Measurements from ENCODE around the gene TNFRSF21. TPM values are rescaled to one million over a fixed set of nuclear protein-coding genes. Genes with fewer than 3 reads are reported as not detected.

The TNFRSF21 gene
- total and polyA plus RNA-seq, 10 of the 15 experiments (the other 5 are each of a cell fraction or from before 2014, with no cell fraction given), result 0.09 to 1.0 (median 0.27) TPM

- no TSS peak for BruUV-seq (replicated peaks)
- no peak for ATAC-seq
- 0% methylated on average over 1 of the region's 1 CpG for WGBS (ENCODE audit: insufficient coverage, insufficient replicate concordance, low lambda C conversion rate, missing lambda C conversion rate)
- ChIA-PET RAD21 (ENCODE audit: unreplicated experiment) (no interaction called here), SMC1A (ENCODE audit: uncharacterized antibody, unreplicated experiment) (interaction anchor here (1.4 kb wide), 1 partner anchor 12 kb away, joined by 3 read pairs; no protein-coding TSS in a partner anchor), POLR2A (no interaction called here), CTCF (interaction anchor here (0.6 to 2.7 kb wide), 2 partner anchors 9 to 520 kb away, joined by 3 to 7 read pairs; no protein-coding TSS in a partner anchor)
- Histone ChIP-seq H3K27me3 (replicated peaks in 1 of 2; ENCODE audit: control insufficient read depth in 2 of 2, insufficient read depth in 2 of 2, low read length in 1 of 2) (0 out of 4 replicates have a peak, but pooled peaks cover 0 to 2% of the 10 kb centered on the region in 2 experiments), H3K9me3 (replicated peaks; ENCODE audit: control insufficient read depth, insufficient read depth, low read length) (no peaks in the 10 kb centered on the region), H2AFZ (ENCODE audit: control insufficient read depth, low read depth, low read length) (no peak overlapping the region), H3K36me3 (ENCODE audit: control insufficient read depth in 2 of 2, insufficient read depth in 2 of 2, low read length in 1 of 2) (no peaks in the 10 kb centered on the region), H3K9ac (ENCODE audit: control insufficient read depth, insufficient read depth, low read length) (no peak overlapping the region), H3K27ac (ENCODE audit: control insufficient read depth, insufficient read depth) (no peak overlapping the region), H3K4me2 (ENCODE audit: control insufficient read depth, insufficient read depth) (no peak overlapping the region), H3K79me2 (ENCODE audit: control insufficient read depth, insufficient read depth, low read length) (no peaks in the 10 kb centered on the region), H3K4me1 (ENCODE audit: control insufficient read depth, insufficient read depth, low read length) (no peaks in the 10 kb centered on the region), H4K20me1 (ENCODE audit: control insufficient read depth, insufficient read depth) (no peaks in the 10 kb centered on the region), H3K4me3 (no peak overlapping the region)
- in situ Hi-C loops (cut with MboI) (no loop called here), intact Hi-C loops (cut with micrococcal nuclease; ENCODE audit: unreplicated experiment) (no loop called here)
- DNase-seq (ENCODE audit: low read depth, low spot score), result no peak
- no peak for TF ChIP-seq NFYB (IDR thresholded peaks at IDR 0.05; ENCODE audit: insufficient read depth, low read depth, low read length)
- TF ChIP-seq ZNF207 (IDR thresholded peaks at IDR 0.05; ENCODE audit: borderline replicate concordance), result no peak
- TF ChIP-seq CHD2 (IDR thresholded peaks at IDR 0.05; ENCODE audit: borderline replicate concordance, low read depth, low read length), result no peak
- FAIRE-seq, result no peak
These were observed 48.5 kb downstream of the TNFRSF21 start for GRCh38 chr6:47261191-47261590.

- no peak for ATAC-seq
- BruUV-seq (replicated peaks), result no TSS peak
- H3K4me3 ChIP-seq, result no peak overlapping the region
- no peaks in the 10 kb centered on the region for H3K36me3 ChIP-seq (ENCODE audit: control insufficient read depth in 2 of 2, insufficient read depth in 2 of 2, low read length in 1 of 2)
- intact Hi-C loops (cut with micrococcal nuclease; ENCODE audit: unreplicated experiment) (no loop called here), in situ Hi-C loops (cut with MboI) (no loop called here)
- H3K9me3 ChIP-seq (replicated peaks; ENCODE audit: control insufficient read depth, insufficient read depth, low read length), result no peaks in the 10 kb centered on the region
- H3K79me2 ChIP-seq (ENCODE audit: control insufficient read depth, insufficient read depth, low read length), result no peaks in the 10 kb centered on the region
- ChIA-PET CTCF (interaction anchor here (1.0 to 2.7 kb wide), 3 partner anchors 8 to 22 kb away, joined by 3 to 7 read pairs (median 6); no protein-coding TSS in a partner anchor), RAD21 (ENCODE audit: unreplicated experiment) (no interaction called here), POLR2A (no interaction called here), SMC1A (ENCODE audit: uncharacterized antibody, unreplicated experiment) (interaction anchor here (1.2 kb wide), 1 partner anchor 11 kb away, joined by 3 read pairs; no protein-coding TSS in a partner anchor)
- 42% methylated on average over 4 of the region's 4 CpGs for WGBS (ENCODE audit: insufficient coverage, insufficient replicate concordance, low lambda C conversion rate, missing lambda C conversion rate)
- TF ChIP-seq IKZF2 (IDR thresholded peaks at IDR 0.05) (no peak), MXI1 (IDR thresholded peaks at IDR 0.05; ENCODE audit: low read depth, low read length) (no peak), STAT3 (IDR thresholded peaks at IDR 0.05; ENCODE audit: low read depth, low read length) (no peak), ELK1 (IDR thresholded peaks at IDR 0.05; ENCODE audit: low read depth, low read length) (no peak)
- no peaks in the 10 kb centered on the region for H3K4me1 ChIP-seq (ENCODE audit: control insufficient read depth, insufficient read depth, low read length)
- no peak overlapping the region for H3K9ac ChIP-seq (ENCODE audit: control insufficient read depth, insufficient read depth, low read length)
- no peaks in the 10 kb centered on the region for H4K20me1 ChIP-seq (ENCODE audit: control insufficient read depth, insufficient read depth)
- no peak overlapping the region for H3K4me2 ChIP-seq (ENCODE audit: control insufficient read depth, insufficient read depth)
- DNase-seq (ENCODE audit: low read depth, low spot score), result no peak
- H3K27ac ChIP-seq (ENCODE audit: control insufficient read depth, insufficient read depth), result no peak overlapping the region
- no peak overlapping the region for H2AFZ ChIP-seq (ENCODE audit: control insufficient read depth, low read depth, low read length)
- H3K27me3 ChIP-seq (replicated peaks in 1 of 2; ENCODE audit: control insufficient read depth in 2 of 2, insufficient read depth in 2 of 2, low read length in 1 of 2), result peaks cover 0 to 2% of the 10 kb centered on the region in 2 experiments; a peak in 1 of 4 replicates
- FAIRE-seq, result no peak
These were observed 49.7 kb downstream of the TNFRSF21 start for GRCh38 chr6:47260021-47260420.
